Activated T-helper 1 cell treated with anti-CD3 and anti-CD28 coated beads, Interleukin-12 subunit alpha, Interleukin-12 subunit beta, Interleukin-2, Interleukin-4 antibody, amounts not matched to agents 30 ng/mL and 10 ng/mL and 1 ng/mL, durations not matched to agents 14 hours and 24 hours and 36 hours (primary cell): ENCODE data around the gene DSCAM. TPM values are rescaled to one million over a fixed set of nuclear protein-coding genes. Genes with fewer than 3 reads are reported as not detected.

Experiments used
- DNase-seq: peaks from one replicate; pipeline ENCODE4 v3.0.0; 2021; ENCODE audit warnings: low spot score
- H3K27ac Mint-ChIP-seq: one replicate; pipeline ENCODE4 v1.8.0; 2021; ENCODE audit warnings: mild to moderate bottlenecking, mixed read lengths
- H3K27me3 Mint-ChIP-seq: one replicate; pipeline ENCODE4 v1.8.0; 2022; ENCODE audit warnings: mild to moderate bottlenecking, moderate library complexity, mixed read lengths; ENCODE audit not compliant: insufficient read depth
- H3K36me3 Mint-ChIP-seq: one replicate; pipeline ENCODE4 v1.8.0; 2021; ENCODE audit warnings: low read depth, mixed read lengths
- H3K4me1 Mint-ChIP-seq: one replicate; pipeline ENCODE4 v1.8.0; 2021; ENCODE audit warnings: low read depth, mixed read lengths
- H3K4me3 Mint-ChIP-seq: one replicate; pipeline ENCODE4 v1.8.0; 2021; ENCODE audit warnings: mild to moderate bottlenecking, moderate library complexity, mixed read lengths
- H3K9me3 Mint-ChIP-seq: one replicate; pipeline ENCODE4 v1.8.0; 2021; ENCODE audit warnings: mixed read lengths
- intact Hi-C: fragments of 100-400 bp; cut with micrococcal nuclease; formaldehyde crosslinking; loops from one replicate; pipeline ENCODE4 v1.15.1; 2024
- total RNA-seq: library from RNA; stranded (reverse); gene quantifications from 2 replicates; pipeline ENCODE4 v1.2.3, GENCODE V29; 2022

Gene DSCAM
- total RNA-seq, 1 donor from 2014 or later = not detected

DNA sequence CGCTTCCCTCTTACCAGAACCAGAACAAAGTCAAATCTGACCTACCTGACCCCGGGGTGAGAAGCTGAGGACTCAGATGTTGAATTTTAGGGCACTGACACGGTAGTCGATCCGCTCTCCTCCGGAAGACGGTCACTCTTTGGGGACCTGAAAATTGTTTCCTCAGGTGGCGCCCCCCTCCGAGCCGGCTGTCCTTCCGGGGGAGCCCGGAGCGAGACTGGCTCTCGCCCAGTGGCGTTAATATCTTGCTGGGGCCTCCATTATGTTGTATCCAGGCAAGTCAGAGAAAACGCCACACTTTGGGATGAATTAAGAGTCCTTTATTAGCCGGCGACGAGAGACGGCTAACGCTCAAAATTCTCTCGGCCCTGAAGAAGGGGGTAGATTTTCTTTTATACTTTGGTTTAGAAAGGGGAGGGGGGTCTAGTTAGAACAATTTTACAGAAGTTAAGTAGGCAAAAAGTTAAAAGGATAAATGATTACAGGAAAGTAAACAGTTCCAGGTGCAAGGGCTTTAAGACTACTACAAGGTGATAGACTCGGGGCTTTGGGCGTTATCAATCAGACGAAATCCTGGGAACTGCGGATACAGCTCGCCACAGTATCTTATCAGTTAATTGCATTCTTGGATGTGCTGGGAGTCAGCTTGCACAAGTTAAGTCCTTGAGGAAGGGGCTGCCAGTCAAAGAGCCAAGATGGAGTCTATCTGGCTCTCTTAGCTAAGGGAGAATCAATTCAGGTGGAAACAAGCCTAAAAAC lies 269.5 kb downstream of the DSCAM start:
- no peaks in the 10 kb centered on the region for H3K4me1 Mint-ChIP-seq
- no peak overlapping the region for H3K4me3 Mint-ChIP-seq
- peaks cover 19% of the 10 kb centered on the region for H3K9me3 Mint-ChIP-seq
- no peak for DNase-seq
- intact Hi-C loops = no loop called here
- no peak overlapping the region for H3K27ac Mint-ChIP-seq
- no peaks in the 10 kb centered on the region for H3K36me3 Mint-ChIP-seq
- H3K27me3 Mint-ChIP-seq = no peaks in the 10 kb centered on the region

DNA sequence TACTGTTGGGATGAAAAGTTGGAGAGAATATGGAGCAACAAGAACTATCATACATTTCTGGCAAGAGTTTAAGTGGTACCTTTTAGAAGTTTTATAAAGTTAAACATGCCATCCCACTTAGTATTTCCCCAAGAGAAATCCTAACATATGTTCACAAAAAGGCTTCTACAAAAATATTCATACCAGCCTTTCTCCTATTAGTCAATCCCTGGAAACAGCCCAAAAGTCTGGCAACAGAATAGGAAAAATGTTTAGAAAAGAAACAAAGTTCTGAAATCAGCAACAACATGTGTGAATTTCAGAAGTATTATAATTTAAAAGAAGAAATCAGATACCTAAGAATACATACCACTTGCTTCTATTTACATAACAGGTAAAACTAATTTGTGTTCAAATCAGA lies 271.0 kb downstream of the DSCAM start:
- intact Hi-C loops = no loop called here
- H3K27me3 Mint-ChIP-seq = no peaks in the 10 kb centered on the region
- no peak overlapping the region for H3K27ac Mint-ChIP-seq
- peaks cover 19% of the 10 kb centered on the region for H3K9me3 Mint-ChIP-seq
- H3K4me1 Mint-ChIP-seq = no peaks in the 10 kb centered on the region
- DNase-seq = no peak
- H3K36me3 Mint-ChIP-seq = no peaks in the 10 kb centered on the region
- no peak overlapping the region for H3K4me3 Mint-ChIP-seq

DNA sequence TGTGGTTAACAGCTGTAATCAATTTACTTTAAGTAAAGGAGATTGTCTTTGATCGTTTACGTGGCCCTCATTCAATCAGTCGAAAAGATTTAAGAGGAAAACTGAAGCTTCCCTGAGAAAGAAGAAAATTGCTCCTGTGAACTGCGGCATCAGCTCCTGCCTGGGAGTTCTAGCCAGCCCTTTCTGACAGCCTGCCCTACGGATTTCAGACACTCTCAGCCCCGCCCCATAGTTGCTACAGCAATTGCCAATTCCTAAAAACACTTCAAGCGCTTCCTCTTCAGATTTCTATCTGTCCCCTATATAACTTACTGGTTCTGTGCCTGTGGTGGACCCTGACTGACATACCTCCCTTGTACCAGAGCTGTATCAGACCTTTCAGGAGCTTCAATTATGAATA lies 277.6 kb downstream of the DSCAM start:
- Mint-ChIP-seq H3K27ac (no peak overlapping the region), H3K36me3 (no peaks in the 10 kb centered on the region), H3K9me3 (peaks cover 29% of the 10 kb centered on the region), H3K4me1 (no peaks in the 10 kb centered on the region), H3K27me3 (no peaks in the 10 kb centered on the region), H3K4me3 (no peak overlapping the region)
- no peak for DNase-seq
- intact Hi-C loops = no loop called here

DNA sequence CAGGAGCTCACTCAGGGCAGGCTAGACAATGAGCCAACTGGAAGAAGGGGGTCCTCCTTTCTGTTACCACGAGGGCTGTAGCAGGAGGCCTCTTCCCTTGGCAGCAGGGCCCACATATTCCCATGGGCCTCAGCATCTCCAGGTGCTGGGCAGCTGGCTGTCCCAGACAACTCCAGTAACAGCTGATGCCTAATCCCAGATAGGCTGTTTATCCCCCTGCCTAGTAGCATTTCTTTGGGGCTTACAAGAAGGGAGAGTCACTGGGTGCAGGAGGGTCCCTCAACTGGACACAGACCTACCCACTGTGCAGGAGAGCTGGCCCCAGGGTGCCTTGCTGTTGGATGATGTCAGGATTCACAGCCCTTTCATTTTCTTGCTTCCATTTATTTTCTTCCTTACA lies 278.2 kb downstream of the DSCAM start:
- no peak overlapping the region for H3K4me3 Mint-ChIP-seq
- no peak overlapping the region for H3K27ac Mint-ChIP-seq
- no peaks in the 10 kb centered on the region for H3K36me3 Mint-ChIP-seq
- intact Hi-C loops = no loop called here
- no peaks in the 10 kb centered on the region for H3K4me1 Mint-ChIP-seq
- DNase-seq = no peak
- no peaks in the 10 kb centered on the region for H3K27me3 Mint-ChIP-seq
- peaks cover 28% of the 10 kb centered on the region for H3K9me3 Mint-ChIP-seq

DNA sequence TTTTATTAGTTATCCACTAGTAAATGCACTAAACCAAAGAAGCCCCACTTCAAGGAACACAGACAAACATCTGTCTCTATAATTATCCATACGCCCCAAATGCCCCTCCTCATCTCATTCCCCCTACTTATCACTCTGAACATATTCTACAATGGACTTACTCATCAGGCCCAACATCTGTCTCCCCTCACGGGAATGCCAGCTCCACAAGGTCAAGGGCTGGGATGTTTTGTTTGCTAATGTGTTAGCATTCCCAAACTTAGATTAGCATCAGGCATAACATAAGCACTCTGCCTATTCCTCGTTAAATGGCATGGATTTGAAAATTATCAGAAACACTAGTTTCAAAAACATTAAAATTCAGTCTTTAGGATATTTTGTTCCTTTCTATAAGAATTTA lies 279.5 kb downstream of the DSCAM start:
- no peaks in the 10 kb centered on the region for H3K4me1 Mint-ChIP-seq
- intact Hi-C loops = no loop called here
- H3K36me3 Mint-ChIP-seq = no peaks in the 10 kb centered on the region
- DNase-seq = no peak
- peaks cover 26% of the 10 kb centered on the region for H3K9me3 Mint-ChIP-seq
- no peaks in the 10 kb centered on the region for H3K27me3 Mint-ChIP-seq
- H3K4me3 Mint-ChIP-seq = no peak overlapping the region
- no peak overlapping the region for H3K27ac Mint-ChIP-seq

DNA sequence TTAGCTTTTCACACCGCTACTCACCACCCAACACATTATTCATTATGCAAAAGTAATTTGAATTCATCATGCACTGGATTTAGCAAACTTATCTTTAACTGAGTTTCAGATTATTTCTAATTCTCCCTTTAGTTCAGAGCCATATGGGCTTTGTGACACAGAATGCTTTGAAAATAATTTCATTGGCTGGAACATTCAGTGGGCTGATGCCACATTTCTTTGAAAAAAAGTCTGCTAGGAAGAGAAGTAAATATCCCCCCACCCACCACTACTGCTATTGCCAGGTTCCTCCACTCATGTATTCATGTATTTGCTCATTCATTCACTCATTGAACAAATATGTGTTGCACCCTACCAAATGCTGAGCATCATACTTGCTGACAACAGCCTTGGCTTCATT lies 280.5 kb downstream of the DSCAM start:
- Mint-ChIP-seq H3K9me3 (peaks cover 26% of the 10 kb centered on the region), H3K36me3 (no peaks in the 10 kb centered on the region), H3K27me3 (no peaks in the 10 kb centered on the region), H3K27ac (no peak overlapping the region), H3K4me1 (no peaks in the 10 kb centered on the region), H3K4me3 (no peak overlapping the region)
- intact Hi-C loops = no loop called here
- no peak for DNase-seq

DNA sequence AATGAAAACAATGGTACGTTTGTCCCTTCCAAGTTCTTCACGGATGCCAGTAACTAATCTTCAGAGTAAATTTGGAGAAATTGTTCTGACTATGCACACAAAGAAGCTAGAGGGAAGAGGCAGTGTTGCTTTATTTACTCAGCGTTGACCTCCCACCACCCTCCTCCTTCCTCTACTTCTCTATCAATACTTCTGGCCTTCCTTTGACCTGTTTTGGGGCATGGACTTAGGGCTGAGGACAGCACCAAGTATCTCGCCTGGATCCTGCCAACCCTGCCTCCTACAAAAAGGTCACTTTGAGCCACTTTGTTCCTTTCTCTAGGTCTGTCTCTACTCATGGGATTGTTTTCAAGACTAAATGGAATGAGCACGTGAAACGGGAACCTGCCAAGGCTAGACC lies 282.6 kb downstream of the DSCAM start:
- no peaks in the 10 kb centered on the region for H3K4me1 Mint-ChIP-seq
- no peaks in the 10 kb centered on the region for H3K27me3 Mint-ChIP-seq
- H3K4me3 Mint-ChIP-seq = no peak overlapping the region
- peaks cover 20% of the 10 kb centered on the region for H3K9me3 Mint-ChIP-seq
- no peak overlapping the region for H3K27ac Mint-ChIP-seq
- DNase-seq = no peak
- intact Hi-C loops = no loop called here
- H3K36me3 Mint-ChIP-seq = no peaks in the 10 kb centered on the region

DNA sequence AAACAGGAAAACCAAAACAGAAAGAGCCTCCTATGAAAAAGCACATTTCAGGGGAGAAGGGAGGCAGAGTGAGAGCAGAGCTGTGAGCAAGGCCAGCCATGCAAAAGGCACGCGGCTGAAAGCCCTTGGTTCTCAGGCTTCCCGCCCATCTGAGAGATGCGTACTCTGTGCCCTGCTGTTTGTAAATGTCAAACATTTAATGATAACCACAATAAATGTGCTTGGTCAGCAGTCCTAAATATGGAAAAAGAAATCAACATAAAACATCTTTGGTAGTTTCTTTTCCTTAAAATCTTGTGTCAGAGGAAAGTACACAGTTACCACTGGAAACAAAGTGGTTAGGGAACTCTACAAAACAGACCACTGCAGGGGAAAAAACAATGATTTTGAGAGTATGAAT lies 283.1 kb downstream of the DSCAM start:
- H3K4me1 Mint-ChIP-seq = no peaks in the 10 kb centered on the region
- no peaks in the 10 kb centered on the region for H3K27me3 Mint-ChIP-seq
- H3K27ac Mint-ChIP-seq = no peak overlapping the region
- intact Hi-C loops = no loop called here
- peaks cover 20% of the 10 kb centered on the region for H3K9me3 Mint-ChIP-seq
- no peaks in the 10 kb centered on the region for H3K36me3 Mint-ChIP-seq
- no peak for DNase-seq
- no peak overlapping the region for H3K4me3 Mint-ChIP-seq

DNA sequence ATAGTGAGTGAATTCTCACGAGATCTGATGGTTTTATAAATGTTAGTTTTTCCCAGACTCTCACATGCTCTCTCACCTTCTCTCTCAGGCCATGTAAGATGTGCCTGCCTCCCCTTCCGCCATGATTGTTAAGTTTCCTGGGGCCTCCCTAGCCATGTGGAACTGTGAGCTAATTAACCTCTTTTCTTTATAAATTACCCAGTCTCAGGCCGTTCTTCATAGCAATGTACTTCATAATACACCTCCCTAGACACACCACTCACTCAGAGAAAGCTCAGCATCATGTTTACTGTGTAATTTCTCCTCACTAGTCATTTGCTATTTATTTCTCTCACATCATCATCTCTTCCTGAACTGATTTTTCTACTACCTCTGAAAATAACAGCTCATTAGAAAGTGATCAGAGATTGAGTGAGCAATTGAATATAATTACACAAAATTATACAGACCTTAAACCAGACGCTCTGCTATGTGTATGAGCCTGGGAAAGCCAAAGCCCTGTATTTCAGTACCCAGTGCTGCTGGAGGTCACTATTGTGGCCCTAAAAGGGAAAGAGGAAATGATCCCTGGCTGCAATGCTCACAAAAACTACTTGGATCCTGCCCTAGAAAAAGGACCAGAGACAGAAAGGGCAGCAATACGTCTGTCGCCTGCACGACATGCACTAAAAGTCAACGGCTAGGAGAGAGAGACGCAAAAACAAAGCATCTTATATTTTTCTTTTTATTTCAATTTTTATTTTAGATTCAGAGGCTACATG lies 284.5 kb downstream of the DSCAM start:
- no peaks in the 10 kb centered on the region for H3K4me1 Mint-ChIP-seq
- intact Hi-C loops = no loop called here
- H3K4me3 Mint-ChIP-seq = no peak overlapping the region
- no peak for DNase-seq
- no peaks in the 10 kb centered on the region for H3K27me3 Mint-ChIP-seq
- H3K27ac Mint-ChIP-seq = no peak overlapping the region
- no peaks in the 10 kb centered on the region for H3K36me3 Mint-ChIP-seq
- H3K9me3 Mint-ChIP-seq = peaks cover 19% of the 10 kb centered on the region

DNA sequence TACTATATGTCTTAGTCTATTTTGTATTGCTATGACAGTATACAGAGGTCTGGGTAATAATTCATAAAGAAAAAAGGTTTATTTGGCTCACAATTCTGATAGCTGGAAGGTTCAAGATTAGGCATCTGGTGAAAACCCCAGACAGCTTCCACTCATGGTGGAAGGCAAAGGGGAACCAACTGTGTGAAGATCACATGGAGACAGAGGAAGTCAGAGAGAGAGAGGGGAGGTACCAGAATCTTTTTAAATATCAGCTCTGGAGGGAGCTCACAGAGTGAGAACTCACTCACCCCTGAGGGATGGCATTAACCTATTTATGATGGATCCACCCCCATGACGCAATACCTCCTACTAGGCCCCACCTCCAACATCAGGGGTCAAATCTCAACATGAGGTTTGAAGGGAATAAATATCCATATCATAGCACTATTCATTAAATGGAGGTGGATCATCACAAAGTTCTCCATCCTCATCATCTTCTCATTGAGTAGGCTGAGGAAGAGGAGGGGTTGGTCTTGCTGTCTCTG lies 290.5 kb downstream of the DSCAM start:
- intact Hi-C loops = no loop called here
- H3K27ac Mint-ChIP-seq = no peak overlapping the region
- H3K27me3 Mint-ChIP-seq = no peaks in the 10 kb centered on the region
- H3K4me3 Mint-ChIP-seq = no peak overlapping the region
- H3K9me3 Mint-ChIP-seq = peaks cover 7% of the 10 kb centered on the region
- DNase-seq = no peak
- H3K4me1 Mint-ChIP-seq = no peaks in the 10 kb centered on the region
- H3K36me3 Mint-ChIP-seq = no peaks in the 10 kb centered on the region

DNA sequence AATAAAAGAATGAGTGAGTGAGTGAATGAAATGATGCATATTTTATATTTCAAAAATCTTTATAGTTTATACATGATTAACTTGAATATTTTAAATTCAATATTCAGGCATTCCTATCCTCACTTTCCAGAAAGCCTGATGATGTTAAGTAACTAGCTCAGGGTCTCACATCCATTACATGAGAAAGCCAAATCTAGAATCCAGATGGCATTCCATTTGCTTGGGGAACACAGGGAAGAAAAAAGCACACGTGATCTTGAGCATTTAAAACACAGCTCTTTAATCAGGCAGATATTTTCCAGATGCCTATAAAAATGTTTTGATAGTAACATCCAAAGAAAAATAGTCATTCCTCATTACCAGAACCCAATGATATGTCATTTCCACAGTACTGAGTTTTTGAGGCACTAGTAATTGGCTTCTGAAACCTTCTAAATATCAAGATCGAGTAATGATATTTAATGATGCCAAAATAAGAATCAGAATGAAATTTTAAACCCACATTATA lies 291.9 kb downstream of the DSCAM start:
- no peaks in the 10 kb centered on the region for H3K36me3 Mint-ChIP-seq
- no peaks in the 10 kb centered on the region for H3K4me1 Mint-ChIP-seq
- no peak for DNase-seq
- no peak overlapping the region for H3K4me3 Mint-ChIP-seq
- intact Hi-C loops = no loop called here
- H3K9me3 Mint-ChIP-seq = peaks cover 7% of the 10 kb centered on the region
- no peak overlapping the region for H3K27ac Mint-ChIP-seq
- no peaks in the 10 kb centered on the region for H3K27me3 Mint-ChIP-seq

DNA sequence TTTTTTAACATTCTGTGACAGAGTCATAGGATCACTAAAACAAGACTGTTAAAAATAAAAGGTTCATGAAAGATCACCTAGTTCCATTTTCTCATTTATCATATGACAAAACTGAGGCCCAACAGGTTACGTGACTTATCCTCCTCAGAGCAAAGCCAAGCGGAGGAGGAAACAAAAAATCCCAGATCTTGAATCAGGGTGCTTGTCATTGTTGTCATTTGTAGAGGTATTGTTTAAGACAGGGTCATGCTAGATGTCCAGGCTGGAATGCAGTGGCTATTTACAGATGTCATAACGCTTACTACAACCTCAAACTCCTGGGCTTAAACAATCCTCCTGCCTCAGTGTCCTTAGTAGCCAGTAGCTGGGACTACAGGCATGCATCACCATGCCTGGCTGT lies 293.2 kb downstream of the DSCAM start:
- no peak for DNase-seq
- no peaks in the 10 kb centered on the region for H3K27me3 Mint-ChIP-seq
- no peak overlapping the region for H3K27ac Mint-ChIP-seq
- no peaks in the 10 kb centered on the region for H3K4me1 Mint-ChIP-seq
- intact Hi-C loops = no loop called here
- no peaks in the 10 kb centered on the region for H3K36me3 Mint-ChIP-seq
- H3K9me3 Mint-ChIP-seq = peaks cover 7% of the 10 kb centered on the region
- H3K4me3 Mint-ChIP-seq = no peak overlapping the region

DNA sequence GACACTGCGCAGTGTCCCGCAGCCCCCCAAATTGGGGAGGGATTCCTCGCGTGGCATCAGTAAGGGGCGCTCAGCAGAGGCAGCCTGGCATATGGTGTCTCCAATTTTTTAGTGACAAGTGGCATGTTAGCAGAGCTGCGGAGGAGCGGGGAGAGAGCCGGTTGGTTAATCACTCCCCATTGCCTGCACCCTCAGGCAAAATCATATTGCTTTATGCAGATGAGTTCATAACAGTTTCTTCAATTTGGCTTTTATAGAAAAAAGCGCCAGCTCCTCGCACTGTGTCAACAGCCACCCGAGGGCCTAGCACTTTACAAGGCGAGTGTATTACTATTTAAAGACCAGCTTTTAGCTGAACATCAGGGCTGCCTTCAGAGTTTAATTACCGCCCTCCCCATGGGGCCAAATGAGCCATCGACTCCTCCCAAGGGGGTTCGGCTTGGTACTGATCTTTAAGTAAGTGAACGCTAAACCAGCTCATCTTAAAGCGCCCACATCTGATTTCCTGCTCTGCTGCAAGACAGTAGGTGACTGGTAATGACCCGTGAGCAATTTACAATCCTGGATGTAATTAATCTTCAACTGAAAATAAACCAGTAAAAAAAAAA lies 298.9 kb downstream of the DSCAM start:
- Mint-ChIP-seq H3K36me3 (no peaks in the 10 kb centered on the region), H3K4me3 (no peak overlapping the region), H3K27me3 (no peaks in the 10 kb centered on the region), H3K9me3 (peaks cover 5% of the 10 kb centered on the region), H3K4me1 (no peaks in the 10 kb centered on the region), H3K27ac (no peak overlapping the region)
- intact Hi-C loops = no loop called here
- no peak for DNase-seq
